Keratinocyte (primary cell): ENCODE data around the gene OPN4.

ENCODE experiments used
- EZH2 ChIP-seq: IDR thresholded peaks from one replicate; pipeline ENCODE4 v1.6.1; 2012; ENCODE audit warnings: inconsistent platforms, mild to moderate bottlenecking, low read length, moderate library complexity
- TF ChIP-seq, protein P1 (sequence below), 3 experiments: IDR thresholded peaks in 1 of 3; conservative IDR thresholded peaks in 1 of 3; optimal IDR thresholded peaks in 1 of 3; 2 replicates in 2 of 3; 3 replicates in 1 of 3; pipeline versions ENCODE3 to v1.5.1; 2011; ENCODE audit warnings: low read length in 3 of 3, mild to moderate bottlenecking in 3 of 3, moderate library complexity in 2 of 3, control low read depth in 1 of 3, inconsistent platforms in 1 of 3; ENCODE audit not compliant: insufficient read depth in 2 of 3; ENCODE audit errors: extremely low read depth in 1 of 3

DNA sequence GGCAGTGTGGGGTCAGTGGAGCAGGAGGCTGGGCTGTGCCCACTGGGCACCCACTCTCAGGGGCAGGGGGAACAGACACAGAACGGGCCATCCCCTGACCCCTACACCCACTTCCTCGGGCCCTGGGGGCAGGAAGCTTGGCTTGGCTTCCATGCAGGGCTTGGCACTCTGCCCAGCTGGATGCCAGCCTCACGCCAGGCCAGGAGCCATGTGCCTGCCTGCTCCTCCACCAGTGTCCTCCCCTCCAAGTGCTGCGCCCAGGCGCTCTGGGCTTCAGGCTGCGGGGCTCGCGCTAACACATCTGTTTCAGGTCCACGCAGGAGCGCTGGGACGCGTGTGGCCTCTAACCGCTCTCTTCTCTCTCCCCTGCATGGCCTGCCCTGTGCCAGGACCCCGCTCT is 26.7 kb downstream of the OPN4 start:
- TF ChIP-seq, protein P1, sequence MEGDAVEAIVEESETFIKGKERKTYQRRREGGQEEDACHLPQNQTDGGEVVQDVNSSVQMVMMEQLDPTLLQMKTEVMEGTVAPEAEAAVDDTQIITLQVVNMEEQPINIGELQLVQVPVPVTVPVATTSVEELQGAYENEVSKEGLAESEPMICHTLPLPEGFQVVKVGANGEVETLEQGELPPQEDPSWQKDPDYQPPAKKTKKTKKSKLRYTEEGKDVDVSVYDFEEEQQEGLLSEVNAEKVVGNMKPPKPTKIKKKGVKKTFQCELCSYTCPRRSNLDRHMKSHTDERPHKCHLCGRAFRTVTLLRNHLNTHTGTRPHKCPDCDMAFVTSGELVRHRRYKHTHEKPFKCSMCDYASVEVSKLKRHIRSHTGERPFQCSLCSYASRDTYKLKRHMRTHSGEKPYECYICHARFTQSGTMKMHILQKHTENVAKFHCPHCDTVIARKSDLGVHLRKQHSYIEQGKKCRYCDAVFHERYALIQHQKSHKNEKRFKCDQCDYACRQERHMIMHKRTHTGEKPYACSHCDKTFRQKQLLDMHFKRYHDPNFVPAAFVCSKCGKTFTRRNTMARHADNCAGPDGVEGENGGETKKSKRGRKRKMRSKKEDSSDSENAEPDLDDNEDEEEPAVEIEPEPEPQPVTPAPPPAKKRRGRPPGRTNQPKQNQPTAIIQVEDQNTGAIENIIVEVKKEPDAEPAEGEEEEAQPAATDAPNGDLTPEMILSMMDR (optimal IDR thresholded peaks at IDR 0.05 in 1 of 3, IDR thresholded peaks at IDR 0.05 in 1 of 3, conservative IDR thresholded peaks at IDR 0.05 in 1 of 3; ENCODE audit: extremely low read depth in 1 of 3, insufficient read depth in 2 of 3, low read length in 3 of 3), result no peak
- no peak for TF ChIP-seq EZH2
